ELF-1 (cell line): Measurements from ENCODE around the gene OTOS.
A peak's percentile ranks its signal among the peaks of the same experiment; 100 is the strongest.

Experiments
- DNase-seq: peaks from one replicate; pipeline ENCODE4 v3.0.0-alpha.2; 2016; ENCODE audit warnings: low read depth, low spot score

OTOS gene

GRCh38 chr2:240140511-240140910 is at the start of gene OTOS:
TSS of gene OTOS (minus strand) at chr2:240140658. CDS start at chr2:240140326, 332 bp downstream.
- DNase-seq = no peak

DNA sequence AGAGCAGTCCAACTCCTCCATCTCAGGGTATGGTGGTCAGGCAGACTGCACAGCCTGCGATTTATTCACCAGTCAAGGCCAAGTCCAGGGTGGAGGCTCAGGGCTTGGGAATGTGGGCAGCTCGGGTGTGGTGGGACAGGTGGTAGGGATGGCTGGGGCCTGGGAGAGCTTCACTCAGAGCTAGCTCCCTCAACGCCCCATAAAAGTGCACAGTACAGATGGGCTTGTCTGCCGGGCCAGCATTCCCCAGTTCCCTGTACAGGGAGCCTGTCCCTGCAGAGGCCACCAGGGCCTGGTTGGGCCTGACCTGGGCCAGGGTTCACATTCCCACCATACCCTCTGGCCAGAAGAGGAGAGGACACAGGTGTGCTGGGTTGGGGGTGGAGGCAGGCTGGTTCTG is 49.2 kb upstream of the OTOS start:
- DNase-seq = no peak

GRCh38 chr2:240187989-240188590 is 47.6 kb upstream of the OTOS start:
- DNase-seq = no peak

DNA sequence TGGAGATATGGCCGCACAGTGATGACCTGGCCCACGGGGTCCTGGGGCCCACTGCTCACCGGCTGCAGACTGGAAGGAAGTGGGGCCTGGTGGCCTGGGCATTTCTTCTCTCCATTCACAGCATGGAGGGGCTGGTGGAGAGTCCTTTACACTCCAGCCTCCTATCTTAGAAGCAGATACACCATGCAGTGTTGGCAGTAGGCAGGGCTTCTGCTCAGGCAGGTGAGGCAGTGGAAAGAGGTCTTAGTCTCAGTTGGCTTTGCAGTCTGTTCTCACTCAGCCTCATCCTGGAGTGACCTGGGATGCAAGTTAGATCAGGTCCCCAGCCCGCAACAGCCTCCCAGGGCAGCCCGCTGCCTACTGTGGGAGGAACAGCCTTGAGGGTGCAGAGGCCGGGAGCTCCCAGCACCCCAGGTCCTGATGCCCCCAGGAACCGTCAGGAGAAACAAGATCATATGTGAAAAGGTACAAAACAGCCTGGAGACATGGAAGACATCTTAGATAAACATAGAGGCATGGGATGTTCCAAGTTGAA is 45.8 kb upstream of the OTOS start:
- DNase-seq = no peak

DNA sequence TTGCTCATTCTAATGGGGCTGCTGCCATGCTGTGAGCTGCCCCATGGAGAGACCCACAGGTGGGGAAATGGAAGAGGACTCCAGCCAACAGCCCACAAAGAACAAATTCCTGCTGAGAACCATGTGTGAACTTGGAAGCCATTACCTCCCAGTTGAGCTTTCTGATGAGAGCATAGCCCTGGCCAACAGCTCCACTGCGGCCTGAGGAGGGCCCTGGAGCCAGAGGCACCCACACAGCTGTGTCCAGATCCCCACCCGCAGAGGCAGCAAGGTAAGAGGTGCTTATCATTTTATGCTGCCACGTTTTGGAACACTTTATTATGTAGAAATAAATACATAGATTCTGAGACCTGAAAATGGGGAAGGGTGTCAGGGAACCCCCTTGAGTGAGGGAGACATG is 44.2 kb upstream of the OTOS start:
- DNase-seq = no peak

GRCh38 chr2:240183875-240184590 is 43.6 kb upstream of the OTOS start:
- no peak for DNase-seq

GRCh38 chr2:240183006-240183874 is 42.8 kb upstream of the OTOS start:
- no peak for DNase-seq

- no peak for DNase-seq
These were observed 42.0 kb upstream of the OTOS start for GRCh38 chr2:240182476-240182875.

DNA sequence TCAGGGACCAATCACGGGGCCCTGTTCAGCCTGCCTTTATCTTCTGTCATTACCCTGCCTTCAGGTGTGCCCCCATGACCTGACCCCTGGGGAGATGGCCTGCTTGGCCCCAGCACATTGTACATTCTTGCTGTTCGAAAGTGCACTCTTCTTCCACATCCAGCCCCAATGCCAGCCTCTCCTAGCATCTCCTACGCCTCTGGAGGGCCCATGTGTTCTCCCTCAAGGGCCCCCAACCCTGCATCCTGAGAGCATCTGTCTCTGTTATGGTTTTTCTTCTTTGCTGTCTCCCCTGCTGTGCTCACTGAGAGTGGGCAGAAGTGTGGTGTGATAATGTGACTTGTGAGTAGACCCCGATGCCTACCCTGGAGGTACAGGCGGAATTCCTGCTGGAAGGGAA is 41.5 kb upstream of the OTOS start:
- DNase-seq = no peak

DNA sequence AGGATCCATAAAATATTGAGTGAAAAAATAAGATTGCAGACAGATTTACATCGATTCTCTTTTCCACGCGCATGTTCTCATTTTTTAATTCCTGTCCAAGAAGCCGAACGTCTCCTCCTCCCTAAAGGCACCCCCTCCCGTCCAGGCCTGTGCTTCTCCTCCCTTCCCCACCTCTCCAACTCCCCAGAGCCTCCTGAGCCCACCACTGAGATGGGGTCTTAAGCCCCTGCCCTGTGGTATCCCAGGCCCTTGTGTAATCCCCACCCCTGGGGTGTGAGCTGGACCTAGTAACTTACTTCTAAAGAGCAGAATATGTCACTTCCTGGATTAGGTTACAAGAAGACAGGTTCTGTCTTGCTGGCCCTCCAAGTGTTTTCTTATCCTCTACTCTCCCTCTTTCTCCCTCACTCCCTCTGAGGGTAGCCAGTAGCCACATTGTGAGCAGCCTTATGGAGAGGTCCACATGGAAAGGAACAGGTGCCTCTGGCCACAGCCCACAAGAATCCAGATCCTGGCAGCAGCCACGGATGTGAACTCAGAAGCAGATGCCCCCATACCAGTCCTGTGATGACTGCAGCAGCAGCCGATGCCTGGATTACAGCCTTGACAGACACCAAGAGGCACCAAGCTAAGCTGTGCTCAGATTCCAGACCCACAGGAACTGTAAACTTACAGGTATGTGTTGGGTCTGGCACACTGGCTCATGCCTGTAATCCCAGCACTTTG is 39.6 kb upstream of the OTOS start:
- no peak for DNase-seq

DNA sequence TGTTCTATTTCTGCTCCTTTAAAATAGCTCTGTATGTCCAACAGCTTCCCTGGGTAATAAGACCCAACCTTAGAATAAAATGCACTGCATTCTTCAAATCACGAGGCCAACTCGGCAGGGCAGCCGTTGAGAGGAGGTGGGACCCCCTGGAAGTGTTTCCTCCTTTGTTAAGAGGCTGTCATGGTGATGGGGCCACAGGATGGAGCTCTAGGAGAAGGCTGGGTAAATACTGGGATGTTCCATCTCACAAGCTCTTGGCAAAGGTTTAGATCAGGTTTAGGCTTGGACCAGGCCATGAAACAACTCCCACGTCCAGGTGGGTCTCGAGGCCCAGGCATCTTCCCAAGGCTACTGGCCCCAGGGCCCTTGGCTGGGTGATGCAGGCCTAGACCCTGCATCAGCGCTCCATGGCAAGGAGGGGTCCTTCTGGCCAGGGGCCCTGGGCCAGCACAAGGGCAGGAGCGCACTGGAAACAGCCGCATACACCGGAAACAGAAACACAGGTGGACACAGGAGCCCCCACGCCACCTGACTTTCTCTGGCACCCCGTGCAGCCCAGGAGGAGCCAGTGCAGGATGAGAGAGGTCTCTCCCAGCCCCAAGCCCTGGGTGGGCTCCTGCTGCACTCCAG is 38.8 kb upstream of the OTOS start:
- DNase-seq = no peak

DNA sequence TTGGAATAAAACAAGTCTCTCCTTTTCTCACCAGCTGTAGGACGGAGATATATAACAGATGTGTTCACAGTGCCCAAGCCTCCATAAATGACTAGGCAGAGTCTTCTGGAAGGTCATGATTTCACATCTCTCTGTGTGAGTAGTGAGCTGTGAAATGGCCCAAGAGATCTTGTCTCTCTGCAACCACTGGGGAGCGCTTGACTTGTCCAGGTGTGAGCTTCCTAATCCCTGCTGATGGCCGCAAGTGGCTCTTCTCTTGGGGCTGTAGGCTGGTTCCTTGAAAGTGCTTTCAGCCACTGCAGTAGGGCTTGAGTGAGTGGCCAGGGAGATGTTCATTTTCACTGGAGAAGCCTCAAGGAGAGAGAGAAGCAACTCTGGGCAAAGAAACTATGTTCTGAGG is 38.1 kb upstream of the OTOS start:
- no peak for DNase-seq

- DNase-seq = no peak
These were observed 34.0 kb upstream of the OTOS start for GRCh38 chr2:240174496-240174895.

DNA sequence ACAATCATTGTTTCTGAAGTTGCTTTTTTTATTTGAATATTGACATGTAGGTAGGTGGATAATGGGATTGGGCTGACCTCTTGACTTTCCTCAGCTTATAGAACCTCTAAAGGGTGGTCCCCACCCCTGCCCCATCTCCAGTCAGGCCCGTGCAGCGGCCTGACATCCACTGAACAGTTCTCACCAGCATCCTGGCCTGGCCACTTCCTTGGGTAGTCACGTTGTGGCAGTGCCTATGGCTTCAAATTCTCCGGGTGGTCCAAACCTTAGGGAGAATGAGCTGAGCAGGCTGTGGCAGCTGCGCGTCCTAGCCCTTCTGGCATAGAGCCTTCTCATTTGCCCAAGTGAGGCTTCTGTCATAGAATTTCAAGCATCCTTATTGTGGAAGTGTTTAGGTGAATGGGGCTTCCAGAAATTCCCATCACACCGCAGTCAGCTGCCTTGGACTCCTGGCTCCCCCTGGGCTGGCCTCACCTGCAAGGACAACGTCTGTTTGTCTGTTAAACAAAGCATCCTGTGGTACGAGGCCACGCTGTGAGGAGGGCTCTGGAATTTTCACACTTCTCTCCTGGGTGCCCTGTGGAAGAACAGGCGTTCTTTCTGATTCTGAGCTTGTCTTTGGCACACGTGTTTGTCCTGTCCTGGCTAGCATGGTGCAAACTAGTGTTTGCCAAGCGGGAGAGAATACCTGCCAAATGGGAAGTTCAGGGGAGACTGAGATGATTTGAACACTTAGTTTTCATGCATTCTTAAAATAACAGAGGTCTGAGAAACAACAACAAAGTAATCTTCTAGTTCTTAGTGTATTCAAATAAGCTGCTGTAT is 31.8 kb upstream of the OTOS start:
- DNase-seq = no peak

GRCh38 chr2:240170883-240171282 is 30.4 kb upstream of the OTOS start:
- no peak for DNase-seq

DNA sequence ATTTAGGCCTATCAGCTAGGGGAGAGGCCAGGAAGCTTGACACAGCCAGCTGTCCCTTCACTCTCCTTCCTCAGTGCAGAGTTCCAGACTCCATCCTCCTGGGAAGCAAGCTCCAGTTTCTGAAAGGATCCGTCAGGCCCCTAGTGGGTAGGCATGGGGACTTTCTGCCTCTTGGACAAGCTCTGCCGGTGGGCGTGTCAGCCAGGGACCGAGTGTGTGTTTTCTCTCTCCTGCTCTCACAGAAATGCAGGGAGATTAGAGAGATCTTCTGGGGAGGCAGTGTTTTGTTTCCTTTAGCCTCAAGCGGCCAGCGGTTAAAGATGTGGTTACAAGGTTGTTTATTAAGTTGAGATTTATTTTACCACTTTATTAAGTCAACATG is 29.9 kb upstream of the OTOS start:
- peak; percentile 44 for DNase-seq

GRCh38 chr2:240169486-240170353 is 29.3 kb upstream of the OTOS start:
- no peak for DNase-seq

GRCh38 chr2:240168546-240169361 is 28.3 kb upstream of the OTOS start:
- no peak for DNase-seq

DNA sequence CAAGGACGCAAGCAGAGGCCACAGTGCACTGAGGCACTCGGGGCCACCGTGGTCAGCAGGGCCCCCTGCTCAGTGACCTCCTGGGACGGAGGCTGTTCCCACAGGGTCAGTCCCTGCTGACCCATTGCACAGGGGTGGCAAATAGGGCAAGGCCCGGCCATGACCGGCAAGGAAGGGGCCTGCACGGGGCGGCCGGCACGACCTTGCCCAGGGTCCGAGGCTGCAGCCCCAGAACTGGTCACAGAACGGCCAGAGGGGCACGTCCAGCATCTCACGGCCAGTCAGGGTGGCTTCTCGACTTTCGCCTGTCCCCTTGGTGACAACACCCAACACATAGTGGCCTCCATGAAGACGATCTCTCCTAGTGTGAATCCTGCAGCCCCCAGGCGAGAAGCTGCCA is 27.6 kb upstream of the OTOS start:
- no peak for DNase-seq
